ENCODE data around the gene ELF4. TPM values are rescaled to one million over a fixed set of nuclear protein-coding genes. Genes with fewer than 3 reads are reported as not detected.

The ELF4 gene
- total and polyA plus RNA-seq, 10 of the 15 experiments (the other 5 are each of a cell fraction or from before 2014, with no cell fraction given) = 4.0 to 36.7 (median 22.6) TPM

DNA sequence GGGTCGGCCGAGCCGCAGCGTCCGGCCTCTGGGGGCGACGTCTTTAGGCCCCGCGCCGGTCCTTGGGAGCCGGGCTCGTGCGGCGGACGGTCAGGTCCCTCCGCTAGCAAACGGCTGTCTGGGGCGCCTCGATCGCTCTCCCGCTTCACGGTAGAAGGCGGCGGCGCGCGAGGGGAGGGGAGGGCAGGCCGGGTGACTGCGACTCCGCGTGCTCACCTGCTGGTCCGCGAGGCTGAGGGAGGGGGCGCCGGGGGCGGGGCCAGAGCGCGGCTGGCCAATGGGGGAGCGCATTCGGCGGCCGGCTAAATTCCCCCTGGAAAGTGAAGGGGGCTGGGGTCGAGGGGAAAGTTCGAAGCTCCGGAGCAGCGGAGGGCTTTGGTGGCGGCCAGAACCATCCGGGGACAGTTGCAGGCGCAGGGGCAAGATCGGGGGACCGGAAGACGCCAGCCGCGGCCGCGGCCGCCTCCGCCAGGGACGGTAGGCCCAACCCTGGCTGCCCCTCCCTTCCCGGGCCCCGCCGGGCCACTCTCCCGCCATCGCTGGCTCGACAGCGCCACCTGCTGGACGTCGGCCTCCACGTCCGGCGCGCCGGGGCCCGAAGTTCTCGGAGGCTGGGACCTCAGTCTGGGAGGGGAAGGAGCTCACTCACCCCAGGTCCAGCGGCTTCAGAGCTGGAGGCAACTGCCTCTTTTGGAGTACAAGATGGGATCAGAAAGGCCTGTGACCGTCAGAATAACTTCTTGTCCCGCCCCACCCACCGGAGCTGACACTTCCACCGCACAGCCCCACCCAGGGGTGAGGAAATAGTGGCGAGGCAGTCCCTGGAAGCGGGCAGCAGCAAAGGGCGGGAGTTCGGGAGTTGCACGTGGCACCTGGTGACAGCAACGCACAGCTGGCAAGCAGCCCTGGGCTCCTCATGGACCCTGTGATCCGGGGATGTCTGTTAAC is 49.9 kb downstream of the ELF4 start:
- peak overlapping the region; percentile 74 for H2AFZ ChIP-seq (ENCODE audit: control insufficient read depth, low read depth, low read length)
- RAD21 ChIA-PET (ENCODE audit: unreplicated experiment) = interaction anchor here (0.6 to 2.1 kb wide), 22 partner anchors 27 to 459 kb away, joined by 3 to 22 read pairs (median 5); partner anchors contain the start of gene UTP14A
- peak overlapping the region; percentile 36; the same call in 1 of the 2 replicates for H3K4me3 ChIP-seq
- TF ChIP-seq, protein P1, sequence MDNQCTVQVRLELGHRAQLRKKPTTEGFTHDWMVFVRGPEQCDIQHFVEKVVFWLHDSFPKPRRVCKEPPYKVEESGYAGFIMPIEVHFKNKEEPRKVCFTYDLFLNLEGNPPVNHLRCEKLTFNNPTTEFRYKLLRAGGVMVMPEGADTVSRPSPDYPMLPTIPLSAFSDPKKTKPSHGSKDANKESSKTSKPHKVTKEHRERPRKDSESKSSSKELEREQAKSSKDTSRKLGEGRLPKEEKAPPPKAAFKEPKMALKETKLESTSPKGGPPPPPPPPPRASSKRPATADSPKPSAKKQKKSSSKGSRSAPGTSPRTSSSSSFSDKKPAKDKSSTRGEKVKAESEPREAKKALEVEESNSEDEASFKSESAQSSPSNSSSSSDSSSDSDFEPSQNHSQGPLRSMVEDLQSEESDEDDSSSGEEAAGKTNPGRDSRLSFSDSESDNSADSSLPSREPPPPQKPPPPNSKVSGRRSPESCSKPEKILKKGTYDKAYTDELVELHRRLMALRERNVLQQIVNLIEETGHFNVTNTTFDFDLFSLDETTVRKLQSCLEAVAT (IDR thresholded peaks at IDR 0.05) = no peak
- TF ChIP-seq SMC3 (IDR thresholded peaks at IDR 0.05; ENCODE audit: borderline replicate concordance, low read length) (peak; percentile 76), RAD21 (IDR thresholded peaks at IDR 0.05; ENCODE audit: insufficient read depth, low read depth, low read length) (peak; percentile 79), YY1 (IDR thresholded peaks at IDR 0.05; ENCODE audit: low read depth, low read length) (peak; percentile 87), POLR2A (IDR thresholded peaks at IDR 0.05; ENCODE audit: low read depth, low read length) (peak; percentile 66)
- TF ChIP-seq, protein P2, sequence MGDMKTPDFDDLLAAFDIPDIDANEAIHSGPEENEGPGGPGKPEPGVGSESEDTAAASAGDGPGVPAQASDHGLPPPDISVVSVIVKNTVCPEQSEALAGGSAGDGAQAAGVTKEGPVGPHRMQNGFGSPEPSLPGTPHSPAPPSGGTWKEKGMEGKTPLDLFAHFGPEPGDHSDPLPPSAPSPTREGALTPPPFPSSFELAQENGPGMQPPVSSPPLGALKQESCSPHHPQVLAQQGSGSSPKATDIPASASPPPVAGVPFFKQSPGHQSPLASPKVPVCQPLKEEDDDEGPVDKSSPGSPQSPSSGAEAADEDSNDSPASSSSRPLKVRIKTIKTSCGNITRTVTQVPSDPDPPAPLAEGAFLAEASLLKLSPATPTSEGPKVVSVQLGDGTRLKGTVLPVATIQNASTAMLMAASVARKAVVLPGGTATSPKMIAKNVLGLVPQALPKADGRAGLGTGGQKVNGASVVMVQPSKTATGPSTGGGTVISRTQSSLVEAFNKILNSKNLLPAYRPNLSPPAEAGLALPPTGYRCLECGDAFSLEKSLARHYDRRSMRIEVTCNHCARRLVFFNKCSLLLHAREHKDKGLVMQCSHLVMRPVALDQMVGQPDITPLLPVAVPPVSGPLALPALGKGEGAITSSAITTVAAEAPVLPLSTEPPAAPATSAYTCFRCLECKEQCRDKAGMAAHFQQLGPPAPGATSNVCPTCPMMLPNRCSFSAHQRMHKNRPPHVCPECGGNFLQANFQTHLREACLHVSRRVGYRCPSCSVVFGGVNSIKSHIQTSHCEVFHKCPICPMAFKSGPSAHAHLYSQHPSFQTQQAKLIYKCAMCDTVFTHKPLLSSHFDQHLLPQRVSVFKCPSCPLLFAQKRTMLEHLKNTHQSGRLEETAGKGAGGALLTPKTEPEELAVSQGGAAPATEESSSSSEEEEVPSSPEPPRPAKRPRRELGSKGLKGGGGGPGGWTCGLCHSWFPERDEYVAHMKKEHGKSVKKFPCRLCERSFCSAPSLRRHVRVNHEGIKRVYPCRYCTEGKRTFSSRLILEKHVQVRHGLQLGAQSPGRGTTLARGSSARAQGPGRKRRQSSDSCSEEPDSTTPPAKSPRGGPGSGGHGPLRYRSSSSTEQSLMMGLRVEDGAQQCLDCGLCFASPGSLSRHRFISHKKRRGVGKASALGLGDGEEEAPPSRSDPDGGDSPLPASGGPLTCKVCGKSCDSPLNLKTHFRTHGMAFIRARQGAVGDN (IDR thresholded peaks at IDR 0.05) = 0 out of 2 replicates have a peak, but pooled peaks have one; percentile 22
- TF ChIP-seq, protein P3, sequence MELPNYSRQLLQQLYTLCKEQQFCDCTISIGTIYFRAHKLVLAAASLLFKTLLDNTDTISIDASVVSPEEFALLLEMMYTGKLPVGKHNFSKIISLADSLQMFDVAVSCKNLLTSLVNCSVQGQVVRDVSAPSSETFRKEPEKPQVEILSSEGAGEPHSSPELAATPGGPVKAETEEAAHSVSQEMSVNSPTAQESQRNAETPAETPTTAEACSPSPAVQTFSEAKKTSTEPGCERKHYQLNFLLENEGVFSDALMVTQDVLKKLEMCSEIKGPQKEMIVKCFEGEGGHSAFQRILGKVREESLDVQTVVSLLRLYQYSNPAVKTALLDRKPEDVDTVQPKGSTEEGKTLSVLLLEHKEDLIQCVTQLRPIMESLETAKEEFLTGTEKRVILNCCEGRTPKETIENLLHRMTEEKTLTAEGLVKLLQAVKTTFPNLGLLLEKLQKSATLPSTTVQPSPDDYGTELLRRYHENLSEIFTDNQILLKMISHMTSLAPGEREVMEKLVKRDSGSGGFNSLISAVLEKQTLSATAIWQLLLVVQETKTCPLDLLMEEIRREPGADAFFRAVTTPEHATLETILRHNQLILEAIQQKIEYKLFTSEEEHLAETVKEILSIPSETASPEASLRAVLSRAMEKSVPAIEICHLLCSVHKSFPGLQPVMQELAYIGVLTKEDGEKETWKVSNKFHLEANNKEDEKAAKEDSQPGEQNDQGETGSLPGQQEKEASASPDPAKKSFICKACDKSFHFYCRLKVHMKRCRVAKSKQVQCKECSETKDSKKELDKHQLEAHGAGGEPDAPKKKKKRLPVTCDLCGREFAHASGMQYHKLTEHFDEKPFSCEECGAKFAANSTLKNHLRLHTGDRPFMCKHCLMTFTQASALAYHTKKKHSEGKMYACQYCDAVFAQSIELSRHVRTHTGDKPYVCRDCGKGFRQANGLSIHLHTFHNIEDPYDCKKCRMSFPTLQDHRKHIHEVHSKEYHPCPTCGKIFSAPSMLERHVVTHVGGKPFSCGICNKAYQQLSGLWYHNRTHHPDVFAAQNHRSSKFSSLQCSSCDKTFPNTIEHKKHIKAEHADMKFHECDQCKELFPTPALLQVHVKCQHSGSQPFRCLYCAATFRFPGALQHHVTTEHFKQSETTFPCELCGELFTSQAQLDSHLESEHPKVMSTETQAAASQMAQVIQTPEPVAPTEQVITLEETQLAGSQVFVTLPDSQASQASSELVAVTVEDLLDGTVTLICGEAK (IDR thresholded peaks at IDR 0.05; ENCODE audit: borderline replicate concordance) = no peak
- TF ChIP-seq, protein P4, sequence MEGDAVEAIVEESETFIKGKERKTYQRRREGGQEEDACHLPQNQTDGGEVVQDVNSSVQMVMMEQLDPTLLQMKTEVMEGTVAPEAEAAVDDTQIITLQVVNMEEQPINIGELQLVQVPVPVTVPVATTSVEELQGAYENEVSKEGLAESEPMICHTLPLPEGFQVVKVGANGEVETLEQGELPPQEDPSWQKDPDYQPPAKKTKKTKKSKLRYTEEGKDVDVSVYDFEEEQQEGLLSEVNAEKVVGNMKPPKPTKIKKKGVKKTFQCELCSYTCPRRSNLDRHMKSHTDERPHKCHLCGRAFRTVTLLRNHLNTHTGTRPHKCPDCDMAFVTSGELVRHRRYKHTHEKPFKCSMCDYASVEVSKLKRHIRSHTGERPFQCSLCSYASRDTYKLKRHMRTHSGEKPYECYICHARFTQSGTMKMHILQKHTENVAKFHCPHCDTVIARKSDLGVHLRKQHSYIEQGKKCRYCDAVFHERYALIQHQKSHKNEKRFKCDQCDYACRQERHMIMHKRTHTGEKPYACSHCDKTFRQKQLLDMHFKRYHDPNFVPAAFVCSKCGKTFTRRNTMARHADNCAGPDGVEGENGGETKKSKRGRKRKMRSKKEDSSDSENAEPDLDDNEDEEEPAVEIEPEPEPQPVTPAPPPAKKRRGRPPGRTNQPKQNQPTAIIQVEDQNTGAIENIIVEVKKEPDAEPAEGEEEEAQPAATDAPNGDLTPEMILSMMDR (IDR thresholded peaks at IDR 0.05 in 2 of 3, conservative IDR thresholded peaks at IDR 0.05 in 1 of 3; ENCODE audit: control insufficient read depth in 2 of 3, extremely low read depth in 1 of 3, insufficient read depth in 1 of 3, low read depth in 3 of 3, low read length in 3 of 3) = peak; percentile 66 to 90 (median 76)

More for the DNA sequence above, 49.9 kb downstream of the ELF4 start:
- ChIA-PET SMC1A (ENCODE audit: uncharacterized antibody, unreplicated experiment) (interaction anchor here (0.6 to 2.1 kb wide), 12 partner anchors 17 to 443 kb away, joined by 3 to 23 read pairs (median 4); no protein-coding TSS in a partner anchor), CTCF (interaction anchor here (0.6 to 2.4 kb wide), 39 partner anchors 9 to 459 kb away, joined by 3 to 42 read pairs (median 4); partner anchors contain the start of genes AIFM1 and UTP14A), POLR2A (interaction anchor here (1.1 kb wide), 1 partner anchor 110 kb away, joined by 3 read pairs; no protein-coding TSS in a partner anchor)
- DNase-seq (ENCODE audit: low read depth, low spot score) = no peak
- WGBS (ENCODE audit: insufficient coverage, insufficient replicate concordance, low lambda C conversion rate, missing lambda C conversion rate) = 27% methylated on average over 42 of the region's 87 CpGs
- Histone ChIP-seq H3K4me2 (ENCODE audit: control insufficient read depth, insufficient read depth) (peak overlapping the region; percentile 79), H3K9me3 (replicated peaks; ENCODE audit: control insufficient read depth, insufficient read depth, low read length) (no peaks in the 10 kb centered on the region), H3K27me3 (replicated peaks in 1 of 2; ENCODE audit: control insufficient read depth in 2 of 2, insufficient read depth in 2 of 2, low read length in 1 of 2) (no peaks in the 10 kb centered on the region), H3K79me2 (ENCODE audit: control insufficient read depth, insufficient read depth, low read length) (no peaks in the 10 kb centered on the region), H3K4me1 (ENCODE audit: control insufficient read depth, insufficient read depth, low read length) (peaks cover 3% of the 10 kb centered on the region; the same call in 1 of the 2 replicates), H3K27ac (ENCODE audit: control insufficient read depth, insufficient read depth) (no peak overlapping the region), H3K9ac (ENCODE audit: control insufficient read depth, insufficient read depth, low read length) (no peak overlapping the region; the same call in 1 of the 2 replicates), H4K20me1 (ENCODE audit: control insufficient read depth, insufficient read depth) (no peaks in the 10 kb centered on the region), H3K36me3 (ENCODE audit: control insufficient read depth in 2 of 2, insufficient read depth in 2 of 2, low read length in 1 of 2) (no peaks in the 10 kb centered on the region)
- no TSS peak for BruUV-seq (replicated peaks)
- ATAC-seq = peak; percentile 98
- intact Hi-C loops (cut with micrococcal nuclease; ENCODE audit: unreplicated experiment) (loop anchor here (1.0 to 10.0 kb wide), 4 partner anchors 135 to 453 kb away; no protein-coding TSS in a partner anchor), in situ Hi-C loops (cut with MboI) (loop anchor here (25.0 kb wide), 1 partner anchor 448 kb away; no protein-coding TSS in a partner anchor)
- no peak for FAIRE-seq

Measured in GM12878 (cell line).